Dendritic cell treated with granulocyte-macrophage colony-stimulating factor and Interleukin-4, amounts not matched to agents 40 ng/mL and 50 ng/mL, for 4 days (primary cell): ENCODE results near the gene EML1.

Experiments used
- H3K27ac Mint-ChIP-seq: one replicate; pipeline ENCODE4 v1.8.0; 2022; ENCODE audit warnings: mild to moderate bottlenecking, mixed read lengths
- H3K27me3 Mint-ChIP-seq: one replicate; pipeline ENCODE4 v1.8.0; 2022; ENCODE audit warnings: mild to moderate bottlenecking, mixed read lengths
- H3K36me3 Mint-ChIP-seq: one replicate; pipeline ENCODE4 v1.8.0; 2022; ENCODE audit warnings: low read depth, mixed read lengths
- H3K4me1 Mint-ChIP-seq: one replicate; pipeline ENCODE4 v1.8.0; 2022; ENCODE audit warnings: low read depth, mixed read lengths
- H3K4me3 Mint-ChIP-seq: one replicate; pipeline ENCODE4 v1.8.0; 2022; ENCODE audit warnings: mild to moderate bottlenecking, moderate library complexity, mixed read lengths
- H3K9me3 Mint-ChIP-seq: one replicate; pipeline ENCODE4 v1.8.0; 2022; ENCODE audit warnings: mixed read lengths
- intact Hi-C: fragments of 100-400 bp; cut with micrococcal nuclease; formaldehyde crosslinking; loops from one replicate; pipeline ENCODE4 v1.15.0; 2022

EML1 gene

GRCh38 chr14:99902925-99903324 is 109.7 kb downstream of the EML1 start:
- H3K27me3 Mint-ChIP-seq, result peaks cover 3% of the 10 kb centered on the region
- H3K4me1 Mint-ChIP-seq, result no peaks in the 10 kb centered on the region
- no peaks in the 10 kb centered on the region for H3K36me3 Mint-ChIP-seq
- intact Hi-C loops, result no loop called here
- no peaks in the 10 kb centered on the region for H3K9me3 Mint-ChIP-seq
- no peak overlapping the region for H3K27ac Mint-ChIP-seq
- no peak overlapping the region for H3K4me3 Mint-ChIP-seq

GRCh38 chr14:99904506-99904905 is 111.3 kb downstream of the EML1 start:
- H3K9me3 Mint-ChIP-seq, result no peaks in the 10 kb centered on the region
- H3K27me3 Mint-ChIP-seq, result peaks cover 1% of the 10 kb centered on the region
- H3K4me3 Mint-ChIP-seq, result no peak overlapping the region
- intact Hi-C loops, result no loop called here
- H3K36me3 Mint-ChIP-seq, result no peaks in the 10 kb centered on the region
- no peaks in the 10 kb centered on the region for H3K4me1 Mint-ChIP-seq
- H3K27ac Mint-ChIP-seq, result no peak overlapping the region

DNA sequence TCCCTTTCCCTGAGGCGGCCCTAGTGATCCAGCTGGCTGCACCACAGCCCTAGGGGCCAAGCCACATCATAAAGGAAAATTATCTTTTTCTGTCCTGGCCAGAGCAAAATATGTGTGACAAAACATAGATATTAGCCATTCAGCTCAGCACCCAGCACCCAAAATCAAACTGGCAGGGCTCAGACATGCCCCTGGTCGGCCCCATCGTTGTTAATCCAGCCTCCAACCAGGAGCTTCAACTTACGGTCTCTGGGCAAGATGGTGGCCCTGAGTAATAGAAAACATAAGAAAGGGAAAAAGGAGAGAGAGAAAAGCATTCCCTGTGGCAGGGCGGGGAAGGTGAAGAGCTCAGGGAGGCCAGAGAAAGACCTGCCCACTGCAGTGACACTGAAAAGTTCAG is 111.9 kb downstream of the EML1 start:
- no peak overlapping the region for H3K27ac Mint-ChIP-seq
- intact Hi-C loops, result no loop called here
- H3K4me1 Mint-ChIP-seq, result no peaks in the 10 kb centered on the region
- peaks cover 1% of the 10 kb centered on the region for H3K27me3 Mint-ChIP-seq
- no peaks in the 10 kb centered on the region for H3K36me3 Mint-ChIP-seq
- no peak overlapping the region for H3K4me3 Mint-ChIP-seq
- no peaks in the 10 kb centered on the region for H3K9me3 Mint-ChIP-seq

- intact Hi-C loops, result no loop called here
Measured at GRCh38 chr14:99907761-99908652, 114.8 kb downstream of the EML1 start.

DNA sequence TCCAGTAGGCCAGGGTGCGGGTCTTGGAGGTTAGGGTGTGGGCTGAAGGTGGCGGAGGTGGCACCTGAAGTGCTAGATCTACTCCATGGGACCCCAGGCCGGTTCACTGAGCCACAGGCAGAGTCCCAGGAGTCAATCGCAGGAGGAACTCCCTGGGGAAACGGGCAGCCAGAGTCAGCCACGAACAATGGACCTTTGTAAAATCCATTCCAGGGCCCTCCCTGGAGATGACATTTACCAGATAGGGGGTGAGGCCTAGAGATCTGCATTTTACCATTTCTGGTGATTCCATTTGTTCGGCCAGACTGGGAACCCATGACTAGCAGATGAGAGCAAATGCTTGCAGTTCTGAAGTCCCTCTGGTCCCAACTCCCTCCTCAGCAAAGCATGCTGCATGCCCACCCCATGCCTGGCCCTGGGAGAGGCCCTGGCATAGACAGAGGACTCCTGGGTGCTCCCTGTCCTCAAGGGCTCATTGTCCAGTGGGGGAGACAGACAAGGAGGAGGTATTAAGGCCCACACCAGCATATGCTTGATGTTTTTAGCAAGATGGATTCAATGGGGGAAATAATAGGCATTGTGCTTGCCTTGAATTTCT is 115.5 kb downstream of the EML1 start:
- H3K9me3 Mint-ChIP-seq, result no peaks in the 10 kb centered on the region
- no peaks in the 10 kb centered on the region for H3K4me1 Mint-ChIP-seq
- H3K27ac Mint-ChIP-seq, result no peak overlapping the region
- H3K27me3 Mint-ChIP-seq, result peaks cover 7% of the 10 kb centered on the region
- no peaks in the 10 kb centered on the region for H3K36me3 Mint-ChIP-seq
- intact Hi-C loops, result no loop called here
- H3K4me3 Mint-ChIP-seq, result no peak overlapping the region

More at GRCh38 chr14:99907761-99908652, 114.8 kb downstream of the EML1 start:
- no peaks in the 10 kb centered on the region for H3K36me3 Mint-ChIP-seq
- no peaks in the 10 kb centered on the region for H3K9me3 Mint-ChIP-seq
- H3K27me3 Mint-ChIP-seq, result peaks cover 7% of the 10 kb centered on the region
- no peak overlapping the region for H3K4me3 Mint-ChIP-seq
- no peak overlapping the region for H3K27ac Mint-ChIP-seq
- H3K4me1 Mint-ChIP-seq, result no peaks in the 10 kb centered on the region

- intact Hi-C loops, result no loop called here
- Mint-ChIP-seq H3K27ac (no peak overlapping the region), H3K36me3 (no peaks in the 10 kb centered on the region), H3K9me3 (no peaks in the 10 kb centered on the region), H3K27me3 (peaks cover 7% of the 10 kb centered on the region), H3K4me1 (no peaks in the 10 kb centered on the region), H3K4me3 (no peak overlapping the region)
Measured at GRCh38 chr14:99909513-99910064, 116.4 kb downstream of the EML1 start.

- H3K27ac Mint-ChIP-seq, result no peak overlapping the region
- no peak overlapping the region for H3K4me3 Mint-ChIP-seq
- H3K27me3 Mint-ChIP-seq, result peaks cover 7% of the 10 kb centered on the region
- H3K36me3 Mint-ChIP-seq, result no peaks in the 10 kb centered on the region
- no peaks in the 10 kb centered on the region for H3K4me1 Mint-ChIP-seq
- intact Hi-C loops, result no loop called here
- no peaks in the 10 kb centered on the region for H3K9me3 Mint-ChIP-seq
Measured at GRCh38 chr14:99910337-99911309, 117.4 kb downstream of the EML1 start.

GRCh38 chr14:99915305-99916090 is 122.3 kb downstream of the EML1 start:
- peaks cover 8% of the 10 kb centered on the region for H3K27me3 Mint-ChIP-seq
- H3K9me3 Mint-ChIP-seq, result no peaks in the 10 kb centered on the region
- no peaks in the 10 kb centered on the region for H3K36me3 Mint-ChIP-seq
- no peaks in the 10 kb centered on the region for H3K4me1 Mint-ChIP-seq
- intact Hi-C loops, result no loop called here
- H3K27ac Mint-ChIP-seq, result no peak overlapping the region
- no peak overlapping the region for H3K4me3 Mint-ChIP-seq

- no peaks in the 10 kb centered on the region for H3K4me1 Mint-ChIP-seq
- H3K27ac Mint-ChIP-seq, result no peak overlapping the region
- H3K4me3 Mint-ChIP-seq, result no peak overlapping the region
- no peaks in the 10 kb centered on the region for H3K36me3 Mint-ChIP-seq
- no peaks in the 10 kb centered on the region for H3K9me3 Mint-ChIP-seq
- intact Hi-C loops, result no loop called here
- peaks cover 8% of the 10 kb centered on the region for H3K27me3 Mint-ChIP-seq
Measured at GRCh38 chr14:99916091-99916383, 122.8 kb downstream of the EML1 start.

GRCh38 chr14:99918781-99919180 is 125.6 kb downstream of the EML1 start:
- H3K9me3 Mint-ChIP-seq, result no peaks in the 10 kb centered on the region
- intact Hi-C loops, result no loop called here
- no peaks in the 10 kb centered on the region for H3K36me3 Mint-ChIP-seq

DNA sequence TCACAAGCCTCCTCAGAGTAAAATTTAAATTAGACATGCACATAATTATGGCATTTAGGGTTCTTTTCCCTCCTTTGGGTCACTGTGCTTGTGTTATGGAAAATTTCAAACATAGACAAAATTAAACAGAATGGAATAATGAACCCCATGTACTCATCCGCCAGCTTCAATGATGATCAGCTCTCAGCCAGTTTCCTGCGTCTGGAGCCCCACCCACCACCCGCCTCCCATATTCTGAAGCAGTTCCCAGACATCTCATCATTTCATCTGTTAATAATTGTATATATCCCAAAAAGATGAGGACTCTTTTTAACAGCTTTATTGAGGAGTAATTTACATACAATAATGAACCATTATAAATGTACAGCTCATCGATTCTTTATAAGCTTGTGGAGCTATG is 128.2 kb downstream of the EML1 start:
- H3K27me3 Mint-ChIP-seq, result peaks cover 3% of the 10 kb centered on the region
- no peak overlapping the region for H3K27ac Mint-ChIP-seq
- no peaks in the 10 kb centered on the region for H3K4me1 Mint-ChIP-seq
- H3K4me3 Mint-ChIP-seq, result no peak overlapping the region
- intact Hi-C loops, result no loop called here
- H3K36me3 Mint-ChIP-seq, result no peaks in the 10 kb centered on the region
- H3K9me3 Mint-ChIP-seq, result no peaks in the 10 kb centered on the region

More at GRCh38 chr14:99918781-99919180, 125.6 kb downstream of the EML1 start:
- Mint-ChIP-seq H3K27ac (no peak overlapping the region), H3K27me3 (peaks cover 3% of the 10 kb centered on the region), H3K4me1 (no peaks in the 10 kb centered on the region), H3K4me3 (no peak overlapping the region)

DNA sequence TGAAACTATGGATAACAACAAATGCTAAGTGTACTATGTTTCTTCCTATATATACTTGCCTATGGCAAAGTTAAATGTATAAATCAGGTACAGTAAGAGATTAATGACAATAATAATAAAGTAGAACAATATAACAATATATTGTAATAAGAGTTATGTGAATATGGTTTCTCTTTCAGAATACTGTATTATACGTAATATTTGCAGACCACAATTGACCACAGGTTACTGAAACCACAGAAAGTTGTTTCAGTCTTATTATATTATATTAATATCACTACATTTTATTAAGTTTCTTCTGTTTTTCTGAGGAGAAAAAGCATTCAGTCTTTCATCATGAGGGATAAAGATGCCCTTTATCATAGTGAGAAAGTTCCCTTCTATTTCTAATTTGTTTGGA is 131.2 kb downstream of the EML1 start:
- Mint-ChIP-seq H3K36me3 (no peaks in the 10 kb centered on the region), H3K27me3 (peaks cover 2% of the 10 kb centered on the region), H3K27ac (no peak overlapping the region), H3K9me3 (no peaks in the 10 kb centered on the region), H3K4me3 (no peak overlapping the region), H3K4me1 (no peaks in the 10 kb centered on the region)
- intact Hi-C loops, result no loop called here

DNA sequence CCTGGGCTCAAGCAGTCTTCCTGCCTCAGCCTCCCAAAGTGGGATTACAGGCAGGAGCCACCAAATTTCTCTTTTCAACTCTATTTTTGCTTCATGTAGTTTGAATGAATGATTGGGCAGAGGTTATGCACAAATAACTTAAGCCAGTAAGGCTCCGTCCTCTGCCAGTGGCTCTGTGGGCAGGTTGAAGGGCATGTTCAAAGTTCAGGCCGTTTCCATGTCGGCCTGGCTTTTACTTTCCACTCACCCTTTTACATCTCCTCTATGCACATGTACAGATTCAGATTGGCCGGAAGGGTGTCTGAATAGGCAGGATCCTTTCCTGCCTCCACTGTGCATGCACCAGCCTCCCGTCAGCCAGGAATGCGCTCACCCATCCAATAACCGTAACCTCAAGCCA is 132.3 kb downstream of the EML1 start:
- Mint-ChIP-seq H3K4me1 (no peaks in the 10 kb centered on the region), H3K9me3 (no peaks in the 10 kb centered on the region), H3K27ac (no peak overlapping the region), H3K4me3 (no peak overlapping the region), H3K27me3 (peaks cover 2% of the 10 kb centered on the region), H3K36me3 (no peaks in the 10 kb centered on the region)
- intact Hi-C loops, result no loop called here
